ENCODE data around the gene CYP3A7.

GRCh38 chr7:99666013-99666395 is 69.0 kb downstream of the CYP3A7 start:
- TF ChIP-seq CTCF (conservative IDR thresholded peaks at IDR 0.05 in 1 of 2, IDR thresholded peaks at IDR 0.05 in 1 of 2; ENCODE audit: low read depth in 1 of 2, low read length in 2 of 2) (no peak), EZH2 (IDR thresholded peaks at IDR 0.05; ENCODE audit: low read length, missing control alignments) (no peak)

Data from fibroblast of lung (primary cell).